ENCODE results near the gene PRRX1.

Gene PRRX1

DNA sequence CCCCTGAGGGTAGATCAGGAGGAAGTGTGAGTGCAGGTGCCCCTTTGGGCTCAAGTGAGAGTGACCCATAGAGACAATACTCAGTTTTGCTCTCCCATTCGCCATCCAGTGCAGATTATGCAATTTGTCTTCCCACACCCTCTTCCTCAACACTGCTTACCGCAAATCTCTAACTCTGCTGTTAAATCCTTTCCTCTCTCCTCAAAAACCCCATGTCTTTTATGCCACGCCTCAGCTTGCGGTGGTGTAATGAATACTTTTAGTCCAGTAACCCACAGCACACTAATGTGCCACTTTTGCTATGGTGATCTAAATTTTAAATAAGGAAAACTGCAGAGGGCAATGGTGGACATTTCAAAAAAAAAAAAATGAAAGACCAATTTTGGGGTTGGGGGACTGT lies 57.7 kb downstream of the PRRX1 start:
- no peak for DNase-seq (ENCODE audit: low read depth in 3 of 3)

- DNase-seq (ENCODE audit: low read depth in 3 of 3): no peak
Observed at GRCh38 chr1:170723518-170723917, 59.6 kb downstream of the PRRX1 start.

- DNase-seq (ENCODE audit: low read depth in 3 of 3): no peak
Observed at GRCh38 chr1:170725326-170725725, 61.4 kb downstream of the PRRX1 start.

DNA sequence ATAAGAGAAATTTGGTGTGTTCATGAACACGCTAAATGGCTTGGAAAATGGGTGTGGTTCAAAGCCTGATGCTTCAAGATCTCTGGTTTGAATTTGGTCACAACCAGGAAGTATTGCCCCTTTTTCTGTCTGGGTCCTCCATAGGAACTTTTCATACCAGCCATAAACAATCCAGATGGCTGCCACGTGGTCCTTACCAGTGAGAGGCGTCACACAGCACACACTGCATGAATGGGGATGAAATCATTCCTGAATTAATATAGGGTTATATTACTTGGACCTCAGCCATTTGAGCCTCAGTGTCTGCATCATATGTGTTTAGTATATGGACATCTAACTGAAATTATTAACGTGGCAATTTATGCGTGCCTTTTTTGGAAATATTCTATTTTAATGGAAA lies 64.0 kb downstream of the PRRX1 start:
- DNase-seq (ENCODE audit: low read depth in 3 of 3): no peak

DNA sequence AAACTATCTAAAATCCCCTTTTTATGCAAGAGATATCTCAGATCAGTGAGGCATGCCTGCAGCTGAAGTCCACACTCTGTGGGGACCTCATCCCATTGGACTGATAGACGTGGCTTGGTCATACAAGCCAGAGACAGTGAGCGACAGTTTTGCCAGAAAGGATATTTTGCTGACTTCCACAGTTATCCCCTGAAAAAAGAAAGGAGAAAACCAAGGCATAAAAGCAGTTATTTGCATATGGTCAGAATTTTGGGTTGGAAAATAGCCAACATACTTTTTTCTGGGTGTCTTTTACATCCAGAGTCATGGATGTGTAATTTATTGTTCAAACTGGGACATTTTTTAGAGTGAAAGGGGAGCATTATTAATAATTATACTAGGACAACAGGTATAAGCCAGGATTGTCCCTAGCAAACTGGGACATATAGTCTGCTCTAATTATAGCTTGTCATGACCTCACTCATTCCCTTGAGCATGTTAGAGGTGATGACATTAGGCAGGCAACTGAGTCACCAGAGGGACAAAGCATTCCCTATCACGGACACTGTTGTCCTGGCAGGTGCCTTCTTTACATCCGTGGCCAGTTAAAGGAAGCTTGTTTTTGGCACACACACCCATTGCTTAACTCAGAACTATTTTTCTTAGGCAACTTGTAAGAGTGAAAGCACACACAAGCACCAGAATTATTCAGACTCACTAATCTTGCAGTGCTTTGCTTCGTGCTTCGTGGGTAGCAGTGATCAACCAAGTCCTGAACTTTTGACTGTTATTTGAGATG lies 65.5 kb downstream of the PRRX1 start:
- no peak for DNase-seq (ENCODE audit: low read depth in 3 of 3)

GRCh38 chr1:170730014-170730413 lies 66.1 kb downstream of the PRRX1 start:
- no peak for DNase-seq (ENCODE audit: low read depth in 3 of 3)

GRCh38 chr1:170730438-170730837 lies 66.5 kb downstream of the PRRX1 start:
- no peak for DNase-seq (ENCODE audit: low read depth in 3 of 3)

GRCh38 chr1:170731566-170732251 lies 67.8 kb downstream of the PRRX1 start:
- no peak for DNase-seq (ENCODE audit: low read depth in 3 of 3)

DNA sequence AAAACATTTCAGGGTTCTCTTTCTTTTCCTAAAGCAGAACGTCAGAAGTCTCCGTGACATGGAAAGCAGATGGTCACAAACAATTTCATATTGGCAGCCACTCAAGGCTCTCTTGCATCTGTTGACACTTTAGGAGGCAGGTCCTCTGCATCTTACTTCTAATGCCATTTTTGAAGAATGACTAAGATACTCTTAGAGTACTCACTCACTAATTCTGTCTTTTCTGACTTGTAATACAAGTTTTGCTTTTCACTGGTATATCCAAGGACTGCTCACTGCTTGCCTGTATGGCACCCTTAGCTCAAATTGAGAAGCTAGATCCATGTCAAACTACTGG lies 68.3 kb downstream of the PRRX1 start:
- DNase-seq (ENCODE audit: low read depth in 3 of 3): no peak

DNA sequence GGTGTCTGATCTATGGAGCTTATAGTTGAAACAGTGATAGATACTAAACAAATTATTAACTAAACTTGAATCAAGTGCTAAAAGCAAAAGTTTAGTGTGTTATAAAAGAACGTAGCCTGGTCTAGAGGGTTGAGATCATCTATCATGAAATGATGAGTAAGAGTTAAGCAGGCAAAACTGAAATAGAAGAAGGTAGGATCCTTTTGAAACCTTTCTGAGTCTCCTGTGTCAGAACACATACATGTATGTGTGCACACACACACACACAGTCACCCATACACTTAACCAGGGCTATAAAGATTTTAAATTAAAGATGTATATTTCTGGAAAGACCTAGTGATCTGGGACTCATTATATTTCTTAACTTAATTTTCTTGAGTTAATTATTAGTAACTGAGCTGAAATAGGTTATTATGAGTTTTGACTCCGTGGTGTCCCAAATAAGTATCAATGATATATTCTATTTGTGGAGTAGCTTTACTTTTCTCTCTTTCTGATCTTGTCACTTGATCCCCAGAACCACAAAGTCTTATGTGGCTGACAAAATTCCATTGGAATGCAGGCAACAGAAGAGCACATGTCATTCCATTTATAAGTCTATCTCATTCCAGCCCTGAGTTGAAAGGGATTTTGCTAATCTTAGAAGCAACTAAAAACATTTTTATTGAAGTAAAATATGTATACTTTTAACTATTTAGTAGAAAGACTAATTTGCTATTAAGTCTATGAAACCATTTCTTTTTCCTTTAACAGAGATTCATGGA lies 70.7 kb downstream of the PRRX1 start:
- DNase-seq (ENCODE audit: low read depth in 3 of 3): no peak

- no peak for DNase-seq (ENCODE audit: low read depth in 3 of 3)
Observed at GRCh38 chr1:170735366-170736263, 71.7 kb downstream of the PRRX1 start.

- DNase-seq (ENCODE audit: low read depth in 3 of 3): no peak
Observed at GRCh38 chr1:170739803-170740202, 75.9 kb downstream of the PRRX1 start.

DNA sequence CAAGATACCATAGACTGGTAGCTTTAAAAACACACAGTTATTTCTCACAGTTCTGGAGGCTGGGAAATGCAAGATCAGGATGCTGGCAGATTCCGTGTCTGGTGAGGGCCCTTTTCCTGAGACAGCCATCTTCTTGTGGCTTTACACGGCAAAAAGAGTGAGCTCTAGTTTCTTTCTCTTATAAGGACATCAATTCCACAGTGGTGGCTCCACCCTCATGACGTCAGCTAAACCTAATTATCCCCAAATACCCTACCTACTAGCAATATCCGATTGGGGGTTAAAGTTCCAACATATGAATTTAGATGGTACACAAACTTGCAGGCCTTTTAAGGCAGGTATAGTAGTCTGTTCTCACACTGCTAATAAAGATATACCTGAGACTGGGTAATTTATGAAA lies 77.7 kb downstream of the PRRX1 start:
- DNase-seq (ENCODE audit: low read depth in 3 of 3): no peak

DNA sequence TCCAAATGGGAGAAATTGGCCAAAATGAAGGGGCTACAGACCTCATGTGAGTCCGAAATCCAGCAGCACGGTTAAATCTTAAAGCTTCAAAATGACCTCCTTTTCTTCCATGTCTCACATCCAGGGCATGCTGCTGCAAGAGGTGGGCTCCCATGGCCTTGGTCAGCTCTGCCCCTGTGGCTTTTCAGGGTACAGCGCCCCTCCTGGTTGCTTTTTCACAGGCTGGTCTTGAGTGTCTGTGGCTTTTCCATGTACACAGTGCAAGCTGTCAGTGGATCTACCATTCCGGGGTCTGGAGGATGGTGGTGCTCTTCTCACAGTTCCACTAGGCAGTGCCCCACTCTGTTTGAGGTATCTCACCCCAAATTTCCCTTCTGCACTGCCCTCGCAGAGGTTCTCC lies 78.7 kb downstream of the PRRX1 start:
- DNase-seq (ENCODE audit: low read depth in 3 of 3): no peak

GRCh38 chr1:170743083-170743482 lies 79.2 kb downstream of the PRRX1 start:
- DNase-seq (ENCODE audit: low read depth in 3 of 3): no peak

DNA sequence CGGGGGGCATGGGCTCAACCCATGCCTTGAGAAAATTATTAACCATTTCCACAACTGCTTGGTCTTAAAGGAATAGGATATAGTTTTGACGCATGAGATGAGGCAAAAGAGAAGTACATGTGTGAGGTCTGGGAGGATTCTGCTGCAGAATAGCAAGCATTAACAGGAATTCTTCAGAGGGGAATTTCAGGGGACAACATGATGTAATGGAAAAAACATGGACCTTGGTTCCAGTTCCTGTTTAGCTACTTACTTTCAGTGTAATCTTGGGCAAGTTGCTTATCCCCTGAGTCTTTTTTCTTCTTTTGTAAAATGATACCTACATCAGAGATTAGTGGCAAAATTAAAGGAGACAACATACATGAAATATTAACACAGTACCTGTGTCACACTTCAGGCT lies 85.6 kb downstream of the PRRX1 start:
- no peak for DNase-seq (ENCODE audit: low read depth in 3 of 3)

DNA sequence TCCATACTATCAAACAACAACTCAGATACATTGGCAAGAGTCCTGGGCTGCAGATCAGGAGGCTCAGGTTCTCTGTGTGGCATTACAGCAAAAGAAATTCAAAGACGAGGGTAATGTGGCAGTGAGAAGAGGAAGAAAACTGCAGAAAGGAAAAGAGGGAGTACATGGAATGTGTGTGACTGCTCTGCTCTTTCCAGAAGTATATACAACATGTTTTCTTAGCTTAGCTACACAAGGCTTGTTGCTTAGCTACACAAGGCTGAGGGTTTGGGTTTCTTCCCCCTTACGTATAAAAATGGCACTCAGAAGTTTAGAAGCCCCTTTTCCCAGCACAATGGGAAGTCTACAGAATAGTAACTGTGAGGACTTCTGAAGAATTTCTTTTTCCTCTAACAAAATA lies 86.0 kb downstream of the PRRX1 start:
- DNase-seq (ENCODE audit: low read depth in 3 of 3): no peak

DNA sequence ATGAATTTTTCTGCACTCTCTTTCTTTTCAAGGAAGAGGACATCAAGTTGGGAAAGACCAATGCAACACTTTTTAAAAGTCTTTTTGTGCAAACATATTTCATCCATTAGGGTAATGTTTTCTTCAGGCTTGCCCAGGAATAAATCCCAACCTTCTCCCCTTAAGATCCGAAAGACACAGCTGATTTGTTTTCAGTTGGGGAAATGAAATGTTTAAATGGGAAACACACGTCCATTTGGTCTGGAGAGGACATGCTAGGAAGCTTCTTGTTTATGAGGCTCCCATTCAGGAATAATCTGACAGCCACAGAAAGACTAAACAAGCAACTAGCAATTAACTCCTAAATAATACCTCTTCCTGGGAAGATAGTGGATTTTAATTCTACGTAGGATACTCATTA lies 91.9 kb downstream of the PRRX1 start:
- no peak for DNase-seq (ENCODE audit: low read depth in 3 of 3)

- no peak for DNase-seq (ENCODE audit: low read depth in 3 of 3)
Observed at GRCh38 chr1:170758992-170759391, 95.1 kb downstream of the PRRX1 start.

DNA sequence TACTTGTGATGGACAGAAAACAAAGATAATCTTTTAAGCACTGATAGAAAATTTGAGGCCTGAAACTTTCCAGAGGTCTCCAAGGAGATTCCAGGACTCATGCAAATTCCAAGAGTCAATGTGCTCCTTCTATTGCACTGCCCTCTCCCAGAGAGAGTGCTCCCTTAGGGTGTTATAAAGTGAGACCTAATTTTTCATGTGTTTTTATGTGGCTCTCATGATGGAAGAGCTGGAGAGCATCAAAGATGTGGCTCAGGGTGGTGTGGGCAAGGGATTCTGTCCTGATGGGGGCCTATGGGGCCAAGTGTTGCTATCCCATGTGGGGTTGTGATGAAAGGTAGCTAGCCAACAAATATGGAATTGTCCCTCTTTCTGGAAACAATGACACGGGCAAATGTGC lies 101.3 kb downstream of the PRRX1 start:
- no peak for DNase-seq (ENCODE audit: low read depth in 3 of 3)

DNA sequence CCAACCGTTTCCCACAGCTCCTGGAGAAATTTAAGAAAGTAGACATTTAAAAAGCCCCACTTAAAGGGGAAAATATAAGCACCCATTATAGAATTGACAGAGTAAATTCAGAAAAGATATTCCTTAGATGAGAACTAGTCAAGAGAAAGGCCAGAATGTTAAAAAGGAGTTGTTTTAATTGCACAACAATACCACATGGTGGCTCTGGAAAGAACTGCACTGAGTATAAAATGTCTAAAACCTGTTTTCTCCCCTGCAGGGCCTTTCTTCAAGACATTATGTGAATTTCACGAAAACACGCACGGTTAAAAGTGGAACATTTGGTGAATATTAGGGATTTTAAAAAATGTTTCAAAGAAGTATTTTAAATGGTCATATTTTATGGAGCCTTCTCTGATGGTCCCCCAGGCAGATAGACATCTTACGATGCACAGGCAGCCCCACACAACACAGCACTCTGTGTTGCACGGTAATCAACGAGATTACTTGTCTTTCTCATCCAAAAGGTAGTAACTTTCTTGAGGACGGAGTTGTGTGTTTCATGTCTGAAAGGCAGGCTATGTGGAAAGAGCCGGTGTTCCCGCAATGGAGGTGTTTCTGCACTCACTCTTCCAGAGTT lies 101.9 kb downstream of the PRRX1 start:
- no peak for DNase-seq (ENCODE audit: low read depth in 3 of 3)

All from stimulated activated CD4-positive, alpha-beta T cell treated with anti-CD3 and anti-CD28 coated beads, TNF-alpha, amount 100 ng/mL, for 4 hours (primary cell).